HEK293 (cell line): ENCODE data around the gene DZIP3.

Experiments
- CTCF ChIA-PET: fragments of 350-600 bp; formaldehyde crosslinking; extraction: SDS; loops from one replicate; lab custom pipeline; 2021; ENCODE audit warnings: antibody characterized with exemption; lab: Yijun Ruan, JAX
- POLR2A ChIA-PET: fragments of 300-600 bp; formaldehyde crosslinking; extraction: SDS; loops from one replicate; lab custom pipeline; 2020; ENCODE audit warnings: antibody characterized with exemption, inconsistent platforms; lab: Yijun Ruan, JAX
- H3K27ac ChIP-seq: fragments of 200-500 bp; sonication (Bioruptor generic); 2 replicates; pipeline ENCODE4 v1.5.1; 2014; ENCODE audit warnings: low read depth, low read length, control low read depth, inconsistent platforms; ENCODE audit errors: extremely low read depth
- H3K36me3 ChIP-seq, 2 experiments: fragments of 200-500 bp in 1 of 2; sonication (Bioruptor generic) in 1 of 2; 1 replicate in 1 of 2; 2 replicates in 1 of 2; pipeline ENCODE4 v1.5.1; 2014 to 2017; ENCODE audit warnings: inconsistent platforms in 2 of 2, low read length in 2 of 2; ENCODE audit not compliant: control insufficient read depth in 2 of 2, insufficient read depth in 1 of 2
- H3K4me1 ChIP-seq: fragments of 200-500 bp; sonication (Bioruptor generic); 2 replicates; pipeline ENCODE4 v1.5.1; 2014; ENCODE audit warnings: mild to moderate bottlenecking, low read length, inconsistent platforms; ENCODE audit not compliant: control insufficient read depth, insufficient read depth
- H3K4me3 ChIP-seq: 2 replicates; pipeline ENCODE4 v1.5.1; 2011; ENCODE audit warnings: low read depth, mild to moderate bottlenecking, control low read depth, low read length, moderate library complexity
- H3K9me3 ChIP-seq: fragments of 200-500 bp; sonication (Bioruptor generic); 2 replicates; pipeline ENCODE4 v1.5.1; 2014; ENCODE audit warnings: low read depth, low read length, inconsistent platforms; ENCODE audit not compliant: control insufficient read depth, insufficient read depth
- BCL11B ChIP-seq: fragments of 450-650 bp; formaldehyde crosslinking; IDR thresholded peaks from 2 replicates; pipeline ENCODE4 v1.5.1; 2016; ENCODE audit warnings: low read depth, missing biosample characterization, missing genetic modification characterization
- GLIS1 ChIP-seq: fragments of 450-650 bp; formaldehyde crosslinking; IDR thresholded peaks from 2 replicates; pipeline ENCODE4 v1.5.1; 2016; ENCODE audit warnings: missing biosample characterization, missing genetic modification characterization
- KLF8 ChIP-seq: fragments of 450-650 bp; formaldehyde crosslinking; IDR thresholded peaks from 2 replicates; pipeline ENCODE4 v1.5.1; 2016; ENCODE audit warnings: missing biosample characterization, missing genetic modification characterization
- KLF9 ChIP-seq: fragments of 450-650 bp; formaldehyde crosslinking; IDR thresholded peaks from 2 replicates; pipeline ENCODE4 v1.5.1; 2016; ENCODE audit warnings: missing biosample characterization, missing genetic modification characterization, low read depth
- MZF1 ChIP-seq: fragments of 450-650 bp; formaldehyde crosslinking; IDR thresholded peaks from 2 replicates; pipeline ENCODE4 v1.5.1; 2017; ENCODE audit warnings: missing biosample characterization, missing genetic modification characterization, borderline replicate concordance
- SP3 ChIP-seq: fragments of 450-650 bp; formaldehyde crosslinking; IDR thresholded peaks from 2 replicates; pipeline ENCODE4 v1.5.1; 2016; ENCODE audit warnings: missing biosample characterization, missing genetic modification characterization
- ZFP41 ChIP-seq: fragments of 450-650 bp; formaldehyde crosslinking; IDR thresholded peaks from 2 replicates; pipeline ENCODE4 v1.5.1; 2016; ENCODE audit warnings: missing biosample characterization, missing genetic modification characterization, borderline replicate concordance
- ZNF114 ChIP-seq: fragments of 450-650 bp; formaldehyde crosslinking; IDR thresholded peaks from 2 replicates; pipeline ENCODE4 v1.5.0; 2017; ENCODE audit warnings: missing biosample characterization, missing genetic modification characterization
- ZNF157 ChIP-seq: fragments of 450-650 bp; formaldehyde crosslinking; IDR thresholded peaks from 2 replicates; pipeline ENCODE4 v1.5.1; 2016; ENCODE audit warnings: missing biosample characterization, missing genetic modification characterization
- ZNF24 ChIP-seq: fragments of 450-650 bp; formaldehyde crosslinking; IDR thresholded peaks from 2 replicates; pipeline ENCODE4 v1.5.1; 2016; ENCODE audit warnings: missing biosample characterization, missing genetic modification characterization
- ZNF335 ChIP-seq: fragments of 450-650 bp; formaldehyde crosslinking; conservative IDR thresholded peaks from 2 replicates; pipeline ENCODE4 v1.5.1; 2016; ENCODE audit warnings: missing biosample characterization, missing genetic modification characterization
- ZNF416 ChIP-seq: fragments of 450-650 bp; formaldehyde crosslinking; IDR thresholded peaks from 2 replicates; pipeline ENCODE4 v1.5.1; 2016; ENCODE audit warnings: missing biosample characterization, missing genetic modification characterization
- ZNF544 ChIP-seq: fragments of 450-650 bp; formaldehyde crosslinking; IDR thresholded peaks from 2 replicates; pipeline ENCODE4 v1.5.0; 2017; ENCODE audit warnings: missing biosample characterization, missing genetic modification characterization
- ZNF549 ChIP-seq: fragments of 450-650 bp; IDR thresholded peaks from 2 replicates; pipeline ENCODE4 v1.5.1; 2018; ENCODE audit warnings: missing biosample characterization, missing genetic modification characterization, mild to moderate bottlenecking, inconsistent platforms, moderate library complexity
- ZNF555 ChIP-seq: fragments of 450-650 bp; formaldehyde crosslinking; conservative IDR thresholded peaks from 2 replicates; pipeline ENCODE4 v1.5.1; 2017; ENCODE audit warnings: missing biosample characterization, mild to moderate bottlenecking, missing genetic modification characterization, inconsistent platforms
- ZNF560 ChIP-seq: fragments of 450-650 bp; formaldehyde crosslinking; IDR thresholded peaks from 2 replicates; pipeline ENCODE4 v1.5.1; 2017; ENCODE audit warnings: missing biosample characterization, missing genetic modification characterization, borderline replicate concordance
- ZNF596 ChIP-seq: fragments of 450-650 bp; IDR thresholded peaks from 2 replicates; pipeline ENCODE4 v1.5.0; 2018; ENCODE audit warnings: missing biosample characterization, mild to moderate bottlenecking, missing genetic modification characterization, moderate library complexity
- ZNF623 ChIP-seq: fragments of 450-650 bp; formaldehyde crosslinking; IDR thresholded peaks from 2 replicates; pipeline ENCODE4 v1.5.1; 2016; ENCODE audit warnings: missing biosample characterization, missing genetic modification characterization
- ZNF624 ChIP-seq: fragments of 450-650 bp; formaldehyde crosslinking; IDR thresholded peaks from 2 replicates; pipeline ENCODE4 v1.5.1; 2017; ENCODE audit warnings: missing biosample characterization, missing genetic modification characterization
- ZNF654 ChIP-seq: fragments of 450-650 bp; formaldehyde crosslinking; IDR thresholded peaks from 2 replicates; pipeline ENCODE4 v1.5.1; 2016; ENCODE audit warnings: low read depth, missing biosample characterization, missing genetic modification characterization
- ZNF707 ChIP-seq: fragments of 450-650 bp; formaldehyde crosslinking; IDR thresholded peaks from 2 replicates; pipeline ENCODE4 v1.5.1; 2016; ENCODE audit warnings: missing biosample characterization, missing genetic modification characterization
- ZNF776 ChIP-seq: fragments of 450-650 bp; formaldehyde crosslinking; IDR thresholded peaks from 2 replicates; pipeline ENCODE4 v1.5.0; 2017; ENCODE audit warnings: missing biosample characterization, missing genetic modification characterization, borderline replicate concordance
- TF ChIP-seq, protein P1 (sequence below): fragments of 450-650 bp; formaldehyde crosslinking; IDR thresholded peaks from 2 replicates; pipeline ENCODE4 v1.5.1; 2017; ENCODE audit warnings: missing biosample characterization, mild to moderate bottlenecking, missing genetic modification characterization, moderate library complexity
- TF ChIP-seq, protein P2 (sequence below): fragments of 450-650 bp; formaldehyde crosslinking; IDR thresholded peaks from 2 replicates; pipeline ENCODE4 v1.5.1; 2016; ENCODE audit warnings: missing biosample characterization, missing genetic modification characterization, low read depth
- TF ChIP-seq, protein P3 (sequence below): fragments of 450-650 bp; formaldehyde crosslinking; IDR thresholded peaks from 2 replicates; pipeline ENCODE4 v1.5.1; 2016; ENCODE audit warnings: missing biosample characterization, missing genetic modification characterization
- TF ChIP-seq, protein P4 (sequence below): fragments of 450-650 bp; formaldehyde crosslinking; IDR thresholded peaks from 2 replicates; pipeline ENCODE4 v1.5.1; 2016; ENCODE audit warnings: missing biosample characterization, missing genetic modification characterization

DZIP3 gene

DNA sequence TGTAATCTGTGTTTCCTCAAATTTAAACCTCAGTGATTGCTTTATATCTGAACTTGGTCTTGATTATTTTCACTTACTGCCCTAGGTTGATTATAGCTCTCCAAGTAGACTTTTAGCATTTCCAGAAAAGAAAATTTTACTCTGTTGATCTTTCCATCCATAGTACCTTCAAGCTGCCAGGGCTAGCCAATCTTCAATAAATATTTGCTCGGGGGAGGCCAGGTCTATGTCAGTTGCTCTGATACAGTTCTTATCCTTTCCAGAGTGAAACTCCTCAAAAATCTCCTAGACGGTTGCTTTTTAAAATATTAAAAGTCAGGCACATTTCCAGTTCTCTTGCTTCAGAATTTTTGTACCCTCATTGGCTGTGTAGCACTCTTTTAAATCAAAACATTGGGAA lies 128.9 kb downstream of the DZIP3 start:
- Histone ChIP-seq H3K27ac (no peak overlapping the region), H3K9me3 (no peaks in the 10 kb centered on the region), H3K36me3 (no peaks in the 10 kb centered on the region), H3K4me3 (no peak overlapping the region), H3K4me1 (no peaks in the 10 kb centered on the region)
- POLR2A ChIA-PET = no interaction called here
- CTCF ChIA-PET = no interaction called here
- TF ChIP-seq SP3 (tag by site-specific recombination) (no peak), ZNF416 (tag by site-specific recombination) (no peak)

DNA sequence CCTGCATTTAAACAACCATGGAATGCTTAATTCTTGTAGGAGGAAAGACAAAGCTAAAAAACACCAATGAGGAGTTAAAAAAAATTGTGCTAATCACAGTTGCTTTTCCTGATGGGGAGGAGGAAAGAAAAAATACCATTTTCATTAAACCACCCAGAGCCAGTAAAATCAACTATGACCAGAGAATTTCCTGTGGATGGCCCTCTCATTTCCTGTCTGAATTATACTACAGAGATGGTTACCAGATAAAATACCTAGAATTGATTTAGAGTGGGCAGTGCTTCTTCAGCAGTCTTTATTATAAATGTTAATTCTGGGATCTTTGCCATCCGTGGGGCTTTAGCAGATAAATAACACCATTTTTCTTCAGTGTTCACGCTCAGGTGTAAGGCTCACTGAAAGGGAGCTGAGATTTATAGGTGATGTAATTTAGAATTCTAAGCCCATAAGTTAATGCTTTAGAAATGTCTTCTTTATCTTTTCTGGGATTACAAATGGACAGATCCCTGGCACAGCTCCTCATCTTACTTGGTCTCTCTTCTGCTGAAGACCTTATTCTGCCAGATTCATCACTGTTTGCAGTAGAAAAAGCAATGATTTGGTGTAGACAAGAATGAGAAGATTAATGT lies 129.8 kb downstream of the DZIP3 start:
- Histone ChIP-seq H3K4me1 (no peaks in the 10 kb centered on the region), H3K9me3 (no peaks in the 10 kb centered on the region), H3K36me3 (no peaks in the 10 kb centered on the region), H3K4me3 (no peak overlapping the region), H3K27ac (no peak overlapping the region)
- CTCF ChIA-PET = interaction anchor here (0.6 kb wide), 1 partner anchor 691 kb away, joined by 4 read pairs; no protein-coding TSS in a partner anchor
- TF ChIP-seq ZNF24 (tag by site-specific recombination) (no peak), ZNF544 (tag by site-specific recombination) (no peak), GLIS1 (tag by site-specific recombination) (no peak), KLF9 (tag by site-specific recombination) (no peak), KLF8 (tag by site-specific recombination) (no peak), ZFP41 (no peak), ZNF776 (tag by site-specific recombination) (no peak), ZNF555 (tag by site-specific recombination) (no peak), ZNF623 (tag by site-specific recombination) (no peak), ZNF654 (tag by site-specific recombination) (no peak), ZNF707 (tag by site-specific recombination) (no peak), ZNF335 (tag by site-specific recombination) (no peak), BCL11B (tag by site-specific recombination) (no peak), ZNF560 (tag by site-specific recombination) (no peak), ZNF157 (tag by site-specific recombination) (no peak)
- TF ChIP-seq, protein P1, sequence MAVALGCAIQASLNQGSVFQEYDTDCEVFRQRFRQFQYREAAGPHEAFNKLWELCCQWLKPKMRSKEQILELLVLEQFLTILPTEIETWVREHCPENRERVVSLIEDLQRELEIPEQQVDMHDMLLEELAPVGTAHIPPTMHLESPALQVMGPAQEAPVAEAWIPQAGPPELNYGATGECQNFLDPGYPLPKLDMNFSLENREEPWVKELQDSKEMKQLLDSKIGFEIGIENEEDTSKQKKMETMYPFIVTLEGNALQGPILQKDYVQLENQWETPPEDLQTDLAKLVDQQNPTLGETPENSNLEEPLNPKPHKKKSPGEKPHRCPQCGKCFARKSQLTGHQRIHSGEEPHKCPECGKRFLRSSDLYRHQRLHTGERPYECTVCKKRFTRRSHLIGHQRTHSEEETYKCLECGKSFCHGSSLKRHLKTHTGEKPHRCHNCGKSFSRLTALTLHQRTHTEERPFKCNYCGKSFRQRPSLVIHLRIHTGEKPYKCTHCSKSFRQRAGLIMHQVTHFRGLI (tag by site-specific recombination) = no peak
- POLR2A ChIA-PET = no interaction called here

DNA sequence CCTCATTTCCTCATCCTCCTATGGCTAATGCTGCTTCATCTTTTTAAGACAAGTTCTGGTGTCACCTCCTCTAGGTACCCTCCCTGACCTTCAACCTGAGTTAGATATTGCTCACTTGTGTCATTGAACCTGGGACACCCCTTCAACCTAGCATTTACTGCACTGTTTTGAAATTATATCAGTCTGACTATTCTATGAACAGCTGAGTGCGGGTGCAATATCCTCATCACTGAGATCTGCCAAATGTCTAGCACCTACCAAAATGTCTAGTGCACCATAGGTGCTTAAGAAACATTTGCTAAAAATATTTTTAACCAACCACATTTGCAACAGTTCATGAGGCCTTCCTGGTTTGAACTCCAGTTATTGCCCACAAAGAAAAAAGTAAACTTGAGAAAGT lies 133.2 kb downstream of the DZIP3 start:
- Histone ChIP-seq H3K9me3 (no peaks in the 10 kb centered on the region), H3K27ac (no peak overlapping the region), H3K36me3 (no peaks in the 10 kb centered on the region), H3K4me1 (no peaks in the 10 kb centered on the region), H3K4me3 (no peak overlapping the region)
- ChIA-PET CTCF (no interaction called here), POLR2A (no interaction called here)
- TF ChIP-seq ZNF114 (tag by site-specific recombination) (no peak), MZF1 (tag by site-specific recombination) (no peak), ZNF624 (no peak), ZNF596 (tag by site-specific recombination) (no peak), ZNF549 (tag by site-specific recombination) (no peak)
- TF ChIP-seq, protein P2, sequence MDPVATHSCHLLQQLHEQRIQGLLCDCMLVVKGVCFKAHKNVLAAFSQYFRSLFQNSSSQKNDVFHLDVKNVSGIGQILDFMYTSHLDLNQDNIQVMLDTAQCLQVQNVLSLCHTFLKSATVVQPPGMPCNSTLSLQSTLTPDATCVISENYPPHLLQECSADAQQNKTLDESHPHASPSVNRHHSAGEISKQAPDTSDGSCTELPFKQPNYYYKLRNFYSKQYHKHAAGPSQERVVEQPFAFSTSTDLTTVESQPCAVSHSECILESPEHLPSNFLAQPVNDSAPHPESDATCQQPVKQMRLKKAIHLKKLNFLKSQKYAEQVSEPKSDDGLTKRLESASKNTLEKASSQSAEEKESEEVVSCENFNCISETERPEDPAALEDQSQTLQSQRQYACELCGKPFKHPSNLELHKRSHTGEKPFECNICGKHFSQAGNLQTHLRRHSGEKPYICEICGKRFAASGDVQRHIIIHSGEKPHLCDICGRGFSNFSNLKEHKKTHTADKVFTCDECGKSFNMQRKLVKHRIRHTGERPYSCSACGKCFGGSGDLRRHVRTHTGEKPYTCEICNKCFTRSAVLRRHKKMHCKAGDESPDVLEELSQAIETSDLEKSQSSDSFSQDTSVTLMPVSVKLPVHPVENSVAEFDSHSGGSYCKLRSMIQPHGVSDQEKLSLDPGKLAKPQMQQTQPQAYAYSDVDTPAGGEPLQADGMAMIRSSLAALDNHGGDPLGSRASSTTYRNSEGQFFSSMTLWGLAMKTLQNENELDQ (tag by site-specific recombination) = no peak
- TF ChIP-seq, protein P3, sequence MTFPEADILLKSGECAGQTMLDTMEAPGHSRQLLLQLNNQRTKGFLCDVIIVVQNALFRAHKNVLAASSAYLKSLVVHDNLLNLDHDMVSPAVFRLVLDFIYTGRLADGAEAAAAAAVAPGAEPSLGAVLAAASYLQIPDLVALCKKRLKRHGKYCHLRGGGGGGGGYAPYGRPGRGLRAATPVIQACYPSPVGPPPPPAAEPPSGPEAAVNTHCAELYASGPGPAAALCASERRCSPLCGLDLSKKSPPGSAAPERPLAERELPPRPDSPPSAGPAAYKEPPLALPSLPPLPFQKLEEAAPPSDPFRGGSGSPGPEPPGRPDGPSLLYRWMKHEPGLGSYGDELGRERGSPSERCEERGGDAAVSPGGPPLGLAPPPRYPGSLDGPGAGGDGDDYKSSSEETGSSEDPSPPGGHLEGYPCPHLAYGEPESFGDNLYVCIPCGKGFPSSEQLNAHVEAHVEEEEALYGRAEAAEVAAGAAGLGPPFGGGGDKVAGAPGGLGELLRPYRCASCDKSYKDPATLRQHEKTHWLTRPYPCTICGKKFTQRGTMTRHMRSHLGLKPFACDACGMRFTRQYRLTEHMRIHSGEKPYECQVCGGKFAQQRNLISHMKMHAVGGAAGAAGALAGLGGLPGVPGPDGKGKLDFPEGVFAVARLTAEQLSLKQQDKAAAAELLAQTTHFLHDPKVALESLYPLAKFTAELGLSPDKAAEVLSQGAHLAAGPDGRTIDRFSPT = no peak
- TF ChIP-seq, protein P4, sequence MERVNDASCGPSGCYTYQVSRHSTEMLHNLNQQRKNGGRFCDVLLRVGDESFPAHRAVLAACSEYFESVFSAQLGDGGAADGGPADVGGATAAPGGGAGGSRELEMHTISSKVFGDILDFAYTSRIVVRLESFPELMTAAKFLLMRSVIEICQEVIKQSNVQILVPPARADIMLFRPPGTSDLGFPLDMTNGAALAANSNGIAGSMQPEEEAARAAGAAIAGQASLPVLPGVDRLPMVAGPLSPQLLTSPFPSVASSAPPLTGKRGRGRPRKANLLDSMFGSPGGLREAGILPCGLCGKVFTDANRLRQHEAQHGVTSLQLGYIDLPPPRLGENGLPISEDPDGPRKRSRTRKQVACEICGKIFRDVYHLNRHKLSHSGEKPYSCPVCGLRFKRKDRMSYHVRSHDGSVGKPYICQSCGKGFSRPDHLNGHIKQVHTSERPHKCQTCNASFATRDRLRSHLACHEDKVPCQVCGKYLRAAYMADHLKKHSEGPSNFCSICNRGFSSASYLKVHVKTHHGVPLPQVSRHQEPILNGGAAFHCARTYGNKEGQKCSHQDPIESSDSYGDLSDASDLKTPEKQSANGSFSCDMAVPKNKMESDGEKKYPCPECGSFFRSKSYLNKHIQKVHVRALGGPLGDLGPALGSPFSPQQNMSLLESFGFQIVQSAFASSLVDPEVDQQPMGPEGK (tag by site-specific recombination) = no peak
